ENCODE results near the gene POU2F3. TPM values are rescaled to one million over a fixed set of nuclear protein-coding genes. Genes with fewer than 3 reads are reported as not detected.

The POU2F3 gene
- total RNA-seq, 1 donor from 2014 or later = 1.4 TPM

GRCh38 chr11:120259988-120260565 is 20.1 kb downstream of the POU2F3 start:
- no peak for TF ChIP-seq CTCF (conservative IDR thresholded peaks at IDR 0.05; ENCODE audit: low read depth, low read length)
- no peak overlapping the region for H3K4me3 ChIP-seq (ENCODE audit: low read depth, low read length)
- no peak for DNase-seq (ENCODE audit: low read depth)

- TF ChIP-seq CTCF (conservative IDR thresholded peaks at IDR 0.05; ENCODE audit: low read depth, low read length) = no peak
- no peak for DNase-seq (ENCODE audit: low read depth)
- no peak overlapping the region for H3K4me3 ChIP-seq (ENCODE audit: low read depth, low read length)
These were observed 20.7 kb downstream of the POU2F3 start for GRCh38 chr11:120260616-120261015.

GRCh38 chr11:120261321-120261720 is 21.4 kb downstream of the POU2F3 start:
- H3K4me3 ChIP-seq (ENCODE audit: low read depth, low read length) = no peak overlapping the region
- no peak for DNase-seq (ENCODE audit: low read depth)
- no peak for TF ChIP-seq CTCF (conservative IDR thresholded peaks at IDR 0.05; ENCODE audit: low read depth, low read length)

GRCh38 chr11:120261931-120262330 is 22.0 kb downstream of the POU2F3 start:
- TF ChIP-seq CTCF (conservative IDR thresholded peaks at IDR 0.05; ENCODE audit: low read depth, low read length) = no peak
- H3K4me3 ChIP-seq (ENCODE audit: low read depth, low read length) = no peak overlapping the region
- no peak for DNase-seq (ENCODE audit: low read depth)

- no peak for DNase-seq (ENCODE audit: low read depth)
- H3K4me3 ChIP-seq (ENCODE audit: low read depth, low read length) = no peak overlapping the region
- no peak for TF ChIP-seq CTCF (conservative IDR thresholded peaks at IDR 0.05; ENCODE audit: low read depth, low read length)
These were observed 27.4 kb downstream of the POU2F3 start for GRCh38 chr11:120267319-120267718.

GRCh38 chr11:120268686-120269085 is 28.7 kb downstream of the POU2F3 start:
- no peak for DNase-seq (ENCODE audit: low read depth)

More at GRCh38 chr11:120268686-120269085, 28.7 kb downstream of the POU2F3 start:
- TF ChIP-seq CTCF (conservative IDR thresholded peaks at IDR 0.05; ENCODE audit: low read depth, low read length) = no peak
- H3K4me3 ChIP-seq (ENCODE audit: low read depth, low read length) = no peak overlapping the region

All from epithelial cell of proximal tubule (primary cell).